Stomach smooth muscle (tissue), 2 donors: Measurements from ENCODE around the gene ACSS2.

ENCODE experiments used
- H3K27ac ChIP-seq: one replicate; pipeline ENCODE4 v1.7.0; 2013; ENCODE audit warnings: mild to moderate bottlenecking, low read length, inconsistent platforms
- H3K27me3 ChIP-seq, 2 donors: one replicate each; pipeline ENCODE4 v1.7.0; 2013; ENCODE audit warnings: low read length in 2 of 2; ENCODE audit not compliant: insufficient read depth in 2 of 2, control insufficient read depth in 1 of 2
- H3K36me3 ChIP-seq, 2 donors: one replicate each; pipeline ENCODE4 v1.7.0; 2013; ENCODE audit warnings: low read length in 2 of 2; ENCODE audit not compliant: control insufficient read depth in 2 of 2, insufficient read depth in 2 of 2
- H3K4me1 ChIP-seq: one replicate; pipeline ENCODE4 v1.7.0; 2013; ENCODE audit warnings: low read length; ENCODE audit not compliant: control insufficient read depth, insufficient read depth
- H3K4me3 ChIP-seq, 2 donors: one replicate each; pipeline ENCODE4 v1.7.0; 2013; ENCODE audit warnings: low read length in 2 of 2
- H3K9ac ChIP-seq, 2 donors: one replicate each; pipeline ENCODE4 v1.7.0; 2013; ENCODE audit warnings: low read length in 2 of 2, mild to moderate bottlenecking in 1 of 2
- H3K9me3 ChIP-seq, 2 donors: one replicate each; pipeline ENCODE4 v1.7.0; 2013; ENCODE audit warnings: low read length in 2 of 2; ENCODE audit not compliant: control insufficient read depth in 2 of 2
- donor health status: healthy.
- donor health status: Pancreatic carcinoma.

Gene ACSS2

GRCh38 chr20:34876406-34877282 is at the start of gene ACSS2:
ACSS2 (plus strand) TSS chr20:34876612; CDS start chr20:34876646, 34 bp downstream.
- Histone ChIP-seq H3K27ac (peak within 1 kb of the TSS; percentile 76), H3K4me1 (peaks cover 43% of the 10 kb centered on the region), H3K4me3 (peak within 1 kb of the TSS; percentile 86 to 91), H3K27me3 (no peaks in the 10 kb centered on the region), H3K9me3 (no peaks in the 10 kb centered on the region), H3K36me3 (no peaks in the 10 kb centered on the region), H3K9ac (peak within 1 kb of the TSS; percentile 92 to 93)

GRCh38 chr20:34829191-34829590 is 47.2 kb upstream of the ACSS2 start:
- no peaks in the 10 kb centered on the region for H3K27me3 ChIP-seq
- no peak overlapping the region for H3K9ac ChIP-seq
- no peak overlapping the region for H3K4me3 ChIP-seq
- H3K9me3 ChIP-seq = no peaks in the 10 kb centered on the region
- H3K36me3 ChIP-seq = no peaks in the 10 kb centered on the region
- H3K27ac ChIP-seq = no peak overlapping the region
- peaks cover 11% of the 10 kb centered on the region for H3K4me1 ChIP-seq

GRCh38 chr20:34831936-34832335 is 44.5 kb upstream of the ACSS2 start:
- H3K36me3 ChIP-seq = no peaks in the 10 kb centered on the region

DNA sequence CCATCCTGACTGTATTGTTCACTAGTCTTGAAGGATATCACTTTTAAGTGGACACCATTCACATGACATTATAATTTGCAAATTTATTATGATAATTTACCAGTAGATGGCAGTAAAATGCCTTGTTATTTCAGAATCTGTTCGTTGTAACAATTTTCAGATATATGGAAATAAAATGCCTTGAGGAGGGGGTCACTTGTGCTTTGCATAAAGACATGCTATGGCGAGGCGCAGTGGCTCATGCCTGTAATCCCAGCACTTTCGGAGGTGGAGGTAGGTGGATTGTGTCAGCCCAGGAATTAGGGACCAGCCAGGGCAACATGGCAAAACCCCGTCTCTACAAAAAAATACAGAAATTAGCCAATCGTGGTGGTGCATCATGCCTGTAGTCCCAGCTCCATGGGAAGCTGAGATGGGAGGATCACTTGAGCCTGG is 41.9 kb upstream of the ACSS2 start:
- Histone ChIP-seq H3K4me1 (peaks cover 2% of the 10 kb centered on the region), H3K9me3 (no peaks in the 10 kb centered on the region), H3K27ac (no peak overlapping the region), H3K9ac (no peak overlapping the region), H3K4me3 (no peak overlapping the region), H3K36me3 (no peaks in the 10 kb centered on the region), H3K27me3 (no peaks in the 10 kb centered on the region)

More at GRCh38 chr20:34831936-34832335, 44.5 kb upstream of the ACSS2 start:
- H3K9me3 ChIP-seq = no peaks in the 10 kb centered on the region
- H3K27me3 ChIP-seq = no peaks in the 10 kb centered on the region
- peaks cover 2% of the 10 kb centered on the region for H3K4me1 ChIP-seq
- H3K9ac ChIP-seq = no peak overlapping the region
- H3K27ac ChIP-seq = no peak overlapping the region
- no peak overlapping the region for H3K4me3 ChIP-seq

DNA sequence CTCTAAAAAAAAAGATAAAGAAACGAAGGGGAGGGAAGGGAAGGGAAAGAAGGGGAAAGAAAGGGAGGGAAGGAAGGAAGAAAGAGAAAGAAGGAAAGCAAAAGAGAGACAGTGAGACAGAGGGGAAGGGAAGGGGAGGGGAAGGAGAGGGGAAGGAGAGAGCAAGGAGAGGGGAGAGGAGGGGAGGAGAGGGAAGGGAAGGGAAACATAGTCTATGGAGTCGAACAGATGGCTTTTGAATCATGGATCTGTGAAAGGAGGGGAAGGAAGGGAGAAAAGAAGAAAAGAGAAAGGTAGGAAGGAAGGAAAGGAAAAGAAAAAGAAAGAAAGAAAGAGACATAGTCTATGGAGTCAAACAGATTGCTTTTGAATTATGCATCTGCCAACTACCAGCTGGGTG is 34.3 kb upstream of the ACSS2 start:
- H3K4me3 ChIP-seq = no peak overlapping the region
- peaks cover 0 to 3% of the 10 kb centered on the region in 2 donors for H3K36me3 ChIP-seq
- no peak overlapping the region for H3K27ac ChIP-seq
- H3K4me1 ChIP-seq = no peaks in the 10 kb centered on the region
- H3K27me3 ChIP-seq = no peaks in the 10 kb centered on the region
- no peaks in the 10 kb centered on the region for H3K9me3 ChIP-seq
- H3K9ac ChIP-seq = no peak overlapping the region

DNA sequence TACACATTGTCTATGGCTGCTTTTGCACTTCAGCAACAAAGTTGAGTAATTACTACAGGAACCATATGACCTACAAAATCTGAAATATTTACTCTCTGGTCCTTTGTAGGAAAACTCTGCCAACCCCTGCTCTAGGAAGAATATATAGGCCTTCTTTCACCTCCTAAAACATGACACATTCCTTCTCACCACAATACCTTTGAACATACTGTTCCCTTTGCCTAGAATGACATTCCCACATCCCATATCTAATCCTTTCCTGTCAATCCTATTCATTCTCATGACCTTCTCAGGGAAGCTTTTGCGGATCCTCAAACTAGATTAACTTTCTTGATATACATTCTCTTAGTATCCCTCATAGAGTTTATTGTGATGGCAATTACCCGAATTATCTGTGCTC is 33.0 kb upstream of the ACSS2 start:
- Histone ChIP-seq H3K27me3 (no peaks in the 10 kb centered on the region), H3K4me1 (no peaks in the 10 kb centered on the region), H3K9ac (no peak overlapping the region), H3K27ac (no peak overlapping the region), H3K36me3 (peaks cover 3 to 5% of the 10 kb centered on the region in 2 donors), H3K4me3 (no peak overlapping the region), H3K9me3 (no peaks in the 10 kb centered on the region)

GRCh38 chr20:34848597-34848996 is 27.8 kb upstream of the ACSS2 start:
- Histone ChIP-seq H3K9ac (no peak overlapping the region), H3K4me1 (no peaks in the 10 kb centered on the region), H3K27ac (no peak overlapping the region), H3K36me3 (peaks cover 24 to 37% of the 10 kb centered on the region in 2 donors), H3K4me3 (no peak overlapping the region), H3K27me3 (no peaks in the 10 kb centered on the region), H3K9me3 (no peaks in the 10 kb centered on the region)

- Histone ChIP-seq H3K27me3 (no peaks in the 10 kb centered on the region), H3K27ac (no peak overlapping the region), H3K4me1 (no peaks in the 10 kb centered on the region), H3K36me3 (peaks cover 31 to 45% of the 10 kb centered on the region in 2 donors), H3K4me3 (no peak overlapping the region), H3K9me3 (no peaks in the 10 kb centered on the region), H3K9ac (no peak overlapping the region)
These were observed 26.6 kb upstream of the ACSS2 start for GRCh38 chr20:34849778-34850177.

GRCh38 chr20:34850969-34851368 is 25.4 kb upstream of the ACSS2 start:
- H3K36me3 ChIP-seq = peaks cover 38 to 45% of the 10 kb centered on the region in 2 donors

GRCh38 chr20:34852298-34852697 is 24.1 kb upstream of the ACSS2 start:
- no peak overlapping the region for H3K9ac ChIP-seq
- H3K27ac ChIP-seq = no peak overlapping the region
- H3K4me3 ChIP-seq = no peak overlapping the region
- no peaks in the 10 kb centered on the region for H3K27me3 ChIP-seq
- H3K4me1 ChIP-seq = no peaks in the 10 kb centered on the region
- no peaks in the 10 kb centered on the region for H3K9me3 ChIP-seq
- H3K36me3 ChIP-seq = peaks cover 44 to 55% of the 10 kb centered on the region in 2 donors

More at GRCh38 chr20:34850969-34851368, 25.4 kb upstream of the ACSS2 start:
- no peaks in the 10 kb centered on the region for H3K4me1 ChIP-seq
- no peaks in the 10 kb centered on the region for H3K27me3 ChIP-seq
- no peak overlapping the region for H3K4me3 ChIP-seq
- no peaks in the 10 kb centered on the region for H3K9me3 ChIP-seq
- no peak overlapping the region for H3K9ac ChIP-seq
- no peak overlapping the region for H3K27ac ChIP-seq

DNA sequence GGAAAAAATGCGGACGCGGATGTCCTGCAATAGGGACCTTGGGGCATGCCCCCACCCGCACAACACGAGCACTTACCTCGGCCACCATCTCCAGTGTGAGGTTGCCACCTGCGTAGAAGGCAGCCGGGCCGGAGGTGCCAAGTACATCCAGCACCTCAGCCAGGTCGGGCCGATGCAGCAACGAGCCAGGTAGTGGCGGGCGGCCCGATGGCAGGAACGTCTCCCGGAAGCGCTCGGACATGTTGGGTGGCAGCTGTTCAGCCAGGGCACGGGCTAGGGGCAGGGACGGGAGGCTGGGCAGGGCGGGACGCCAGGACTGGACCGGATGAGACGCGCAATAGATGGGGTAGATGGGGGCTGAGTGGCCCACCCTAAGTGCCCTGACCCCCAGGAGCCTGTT is 17.0 kb upstream of the ACSS2 start:
- H3K9me3 ChIP-seq = no peaks in the 10 kb centered on the region
- H3K27ac ChIP-seq = no peak overlapping the region
- no peaks in the 10 kb centered on the region for H3K27me3 ChIP-seq
- no peak overlapping the region for H3K4me3 ChIP-seq
- H3K9ac ChIP-seq = no peak overlapping the region
- no peaks in the 10 kb centered on the region for H3K4me1 ChIP-seq
- H3K36me3 ChIP-seq = peaks cover 21 to 28% of the 10 kb centered on the region in 2 donors
